Tibial nerve (tissue), 4 donors: ENCODE data around the gene GUCY2F. TPM values are rescaled to one million over a fixed set of nuclear protein-coding genes. Genes with fewer than 3 reads are reported as not detected.

ENCODE experiments used
- DNase-seq, 2 donors: peaks; one replicate each; pipeline ENCODE4 v3.0.0-alpha.2; 2019; ENCODE audit warnings: low spot score in 2 of 2
- H3K27ac ChIP-seq, 4 donors: fragments of 200-600 bp; sonication (generic) in 3 of 4; one replicate each; pipeline ENCODE4 v1.5.1; 2017 to 2019; ENCODE audit warnings: mild to moderate bottlenecking in 1 of 4
- H3K27me3 ChIP-seq, 2 donors: fragments of 200-600 bp; sonication (generic) in 1 of 2; one replicate each; pipeline versions ENCODE4 v1.5.1 to v1.6.0; 2017 to 2019
- H3K36me3 ChIP-seq, 3 donors: fragments of 200-600 bp; sonication (generic); one replicate each; pipeline ENCODE4 v1.5.1; 2018 to 2019
- H3K4me1 ChIP-seq, 4 donors: fragments of 200-600 bp; sonication (generic) in 3 of 4; one replicate each; pipeline ENCODE4 v1.5.1; 2017 to 2019
- H3K4me3 ChIP-seq, 4 donors: fragments of 200-600 bp; sonication (generic) in 3 of 4; one replicate each; pipeline ENCODE4 v1.5.1; 2017 to 2019; ENCODE audit warnings: mild to moderate bottlenecking in 1 of 4, moderate library complexity in 1 of 4
- H3K9me3 ChIP-seq, 4 donors: fragments of 200-600 bp; sonication (generic) in 3 of 4; one replicate each; pipeline ENCODE4 v1.5.1; 2017 to 2019
- EP300 ChIP-seq, 2 donors: sonication (generic); formaldehyde crosslinking; IDR thresholded peaks; one replicate each; pipeline ENCODE4 v1.6.1; 2017; ENCODE audit warnings: antibody characterized with exemption in 2 of 2, mild to moderate bottlenecking in 1 of 2
- POLR2A ChIP-seq, 2 donors: fragments of 450-650 bp; IDR thresholded peaks; one replicate each; pipeline ENCODE4 v1.6.1; 2017; ENCODE audit warnings: antibody characterized with exemption in 2 of 2, mild to moderate bottlenecking in 2 of 2, moderate library complexity in 2 of 2
- WGBS, 2 donors: methylation state at CpG; one replicate each; pipeline ENCODE4 v1.1.5; 2018; 5-methylcytosine and 5-hydroxymethylcytosine counted together
- total RNA-seq, 4 donors: library from RNA; depleted of rRNA; stranded (reverse); fragments of >200 nt; gene quantifications; one replicate each; pipeline ENCODE4 v1.1.0, GENCODE V29; 2016
- TF ChIP-seq, protein P1 (sequence below), 5 experiments: fragments of 200-600 bp in 3 of 5; fragments of 450-650 bp in 2 of 5; sonication (generic) in 3 of 5; IDR thresholded peaks; one replicate each; pipeline ENCODE4 v1.5.1; 2016 to 2019; ENCODE audit warnings: antibody characterized with exemption in 5 of 5, mild to moderate bottlenecking in 3 of 5, moderate library complexity in 2 of 5

Gene GUCY2F
- total RNA-seq, 4 donors from 2014 or later: not detected

DNA sequence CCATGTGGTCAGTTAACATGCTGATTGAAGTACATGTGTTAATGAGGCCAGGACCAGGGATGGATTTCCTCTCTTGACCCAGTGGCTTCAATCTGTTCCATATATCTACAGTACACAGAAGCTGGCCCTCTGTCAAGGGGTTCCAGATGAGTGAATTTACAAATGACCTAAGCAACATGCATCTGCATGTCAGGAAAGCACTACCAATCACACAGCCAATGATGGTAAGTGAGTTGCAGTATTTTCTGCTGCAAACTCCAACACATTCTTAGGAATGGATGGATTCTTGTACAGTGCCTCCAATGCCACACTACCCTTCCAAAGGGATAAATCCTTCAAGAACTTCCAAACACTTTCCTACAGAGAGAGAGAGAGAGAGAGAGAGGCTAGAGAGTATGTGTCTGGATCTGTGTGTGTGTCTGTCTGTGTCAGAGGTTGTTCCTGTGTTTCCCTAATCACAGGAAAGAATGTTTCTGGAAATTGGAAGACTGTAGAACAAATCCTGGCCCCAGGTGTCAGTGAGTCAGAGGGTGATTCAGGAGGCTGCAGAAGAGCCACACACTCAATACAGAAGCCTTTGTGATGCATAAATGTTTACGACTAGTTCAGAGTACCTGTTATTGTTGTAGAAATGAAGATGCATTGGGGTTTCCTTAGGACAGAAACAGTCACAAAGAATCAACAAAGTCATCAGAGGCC is 107.5 kb downstream of the GUCY2F start:
- no peak for DNase-seq
- H3K9me3 ChIP-seq: no peaks in the 10 kb centered on the region
- no peak overlapping the region for H3K4me3 ChIP-seq
- H3K27me3 ChIP-seq: peaks cover 0 to 14% of the 10 kb centered on the region in 2 donors
- no peak overlapping the region for H3K27ac ChIP-seq
- no peaks in the 10 kb centered on the region for H3K4me1 ChIP-seq
- WGBS, 2 donors: 86 to 97% methylated on average over 1 of the region's 1 CpG
- no peaks in the 10 kb centered on the region for H3K36me3 ChIP-seq
- TF ChIP-seq EP300 (IDR thresholded peaks at IDR 0.05): no peak
- TF ChIP-seq, protein P1, sequence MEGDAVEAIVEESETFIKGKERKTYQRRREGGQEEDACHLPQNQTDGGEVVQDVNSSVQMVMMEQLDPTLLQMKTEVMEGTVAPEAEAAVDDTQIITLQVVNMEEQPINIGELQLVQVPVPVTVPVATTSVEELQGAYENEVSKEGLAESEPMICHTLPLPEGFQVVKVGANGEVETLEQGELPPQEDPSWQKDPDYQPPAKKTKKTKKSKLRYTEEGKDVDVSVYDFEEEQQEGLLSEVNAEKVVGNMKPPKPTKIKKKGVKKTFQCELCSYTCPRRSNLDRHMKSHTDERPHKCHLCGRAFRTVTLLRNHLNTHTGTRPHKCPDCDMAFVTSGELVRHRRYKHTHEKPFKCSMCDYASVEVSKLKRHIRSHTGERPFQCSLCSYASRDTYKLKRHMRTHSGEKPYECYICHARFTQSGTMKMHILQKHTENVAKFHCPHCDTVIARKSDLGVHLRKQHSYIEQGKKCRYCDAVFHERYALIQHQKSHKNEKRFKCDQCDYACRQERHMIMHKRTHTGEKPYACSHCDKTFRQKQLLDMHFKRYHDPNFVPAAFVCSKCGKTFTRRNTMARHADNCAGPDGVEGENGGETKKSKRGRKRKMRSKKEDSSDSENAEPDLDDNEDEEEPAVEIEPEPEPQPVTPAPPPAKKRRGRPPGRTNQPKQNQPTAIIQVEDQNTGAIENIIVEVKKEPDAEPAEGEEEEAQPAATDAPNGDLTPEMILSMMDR (IDR thresholded peaks at IDR 0.05): no peak
- no peak for TF ChIP-seq POLR2A (IDR thresholded peaks at IDR 0.05)

DNA sequence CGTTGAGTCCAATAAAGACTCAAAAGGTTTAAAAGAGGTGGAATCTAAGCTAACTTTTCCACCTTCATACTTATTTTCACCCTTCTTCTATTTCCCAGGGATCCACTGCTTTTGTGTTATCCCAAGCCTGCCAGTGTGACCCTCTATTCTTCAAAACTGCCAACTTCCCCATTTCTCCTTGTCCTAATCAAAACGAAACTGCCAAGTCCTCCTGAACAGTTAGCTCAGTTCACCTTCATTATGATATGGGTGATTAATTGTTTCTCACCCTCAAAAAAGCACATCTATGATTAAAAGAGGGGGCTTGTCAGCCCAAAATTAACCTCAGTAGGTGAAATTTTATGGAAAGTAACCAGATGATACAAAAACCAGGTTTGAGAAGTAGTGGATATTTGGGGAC is 108.4 kb downstream of the GUCY2F start:
- no peaks in the 10 kb centered on the region for H3K9me3 ChIP-seq
- 65 to 90% methylated on average over 2 of the region's 2 CpGs for WGBS, 2 donors
- DNase-seq: no peak
- TF ChIP-seq, protein P1 (IDR thresholded peaks at IDR 0.05): no peak
- TF ChIP-seq POLR2A (IDR thresholded peaks at IDR 0.05) (no peak), EP300 (IDR thresholded peaks at IDR 0.05) (no peak)
- no peaks in the 10 kb centered on the region for H3K4me1 ChIP-seq
- H3K36me3 ChIP-seq: no peaks in the 10 kb centered on the region
- H3K27me3 ChIP-seq: peaks cover 0 to 17% of the 10 kb centered on the region in 2 donors
- no peak overlapping the region for H3K27ac ChIP-seq
- H3K4me3 ChIP-seq: no peak overlapping the region

GRCh38 chrX:109372716-109373115 is 109.2 kb downstream of the GUCY2F start:
- Histone ChIP-seq H3K4me3 (no peak overlapping the region), H3K9me3 (no peaks in the 10 kb centered on the region), H3K36me3 (no peaks in the 10 kb centered on the region), H3K4me1 (no peaks in the 10 kb centered on the region), H3K27me3 (peaks cover 0 to 17% of the 10 kb centered on the region in 2 donors), H3K27ac (no peak overlapping the region)
- DNase-seq: no peak
- 81 to 86% methylated on average over 2 of the region's 2 CpGs for WGBS, 2 donors
- no peak for TF ChIP-seq POLR2A (IDR thresholded peaks at IDR 0.05)
- no peak for TF ChIP-seq EP300 (IDR thresholded peaks at IDR 0.05)
- TF ChIP-seq, protein P1 (IDR thresholded peaks at IDR 0.05): no peak

DNA sequence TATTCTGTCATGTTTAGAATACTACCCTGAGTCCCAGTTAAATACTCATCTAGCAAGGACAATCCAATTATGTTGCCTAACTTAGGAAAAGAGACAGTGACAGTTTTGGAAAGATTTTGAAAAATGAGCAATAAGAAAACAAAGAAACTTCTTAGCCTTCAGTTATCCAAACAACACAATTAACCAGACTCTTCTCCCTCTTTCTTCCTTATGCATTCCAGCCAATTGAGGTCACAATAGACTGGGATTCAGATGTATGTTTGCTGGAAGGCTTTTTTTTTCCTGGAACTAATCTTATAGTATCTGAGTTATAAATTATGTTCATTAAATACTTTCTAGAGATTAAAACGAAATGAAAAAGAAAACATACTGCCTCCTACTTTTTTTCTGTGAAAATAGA is 109.6 kb downstream of the GUCY2F start:
- no peaks in the 10 kb centered on the region for H3K36me3 ChIP-seq
- TF ChIP-seq, protein P1 (IDR thresholded peaks at IDR 0.05): no peak
- TF ChIP-seq POLR2A (IDR thresholded peaks at IDR 0.05) (no peak), EP300 (IDR thresholded peaks at IDR 0.05) (no peak)
- WGBS, 2 donors: 31 to 41% methylated on average over 1 of the region's 1 CpG
- H3K4me1 ChIP-seq: no peaks in the 10 kb centered on the region
- no peak overlapping the region for H3K4me3 ChIP-seq
- peaks cover 0 to 17% of the 10 kb centered on the region in 2 donors for H3K27me3 ChIP-seq
- no peak overlapping the region for H3K27ac ChIP-seq
- no peaks in the 10 kb centered on the region for H3K9me3 ChIP-seq
- DNase-seq: no peak

DNA sequence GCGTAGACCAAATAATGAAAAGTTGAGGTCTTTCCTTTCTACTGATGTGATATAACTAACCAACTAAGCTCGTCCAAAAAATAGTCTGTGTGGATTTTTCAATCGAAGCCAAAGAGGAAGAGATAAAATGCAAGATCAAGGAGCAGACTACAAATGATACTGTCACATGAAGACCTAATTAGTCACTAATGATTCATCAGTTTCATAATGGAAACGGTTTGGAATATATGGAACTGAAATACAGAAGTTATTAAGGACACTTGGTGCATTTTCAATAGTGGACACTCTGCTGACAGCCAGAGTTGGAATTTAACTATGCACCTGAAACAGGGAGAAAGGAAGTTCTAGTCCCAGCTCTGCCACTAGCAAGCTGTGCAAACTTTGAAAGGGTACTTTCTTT is 119.8 kb downstream of the GUCY2F start:
- no peaks in the 10 kb centered on the region for H3K9me3 ChIP-seq
- H3K27ac ChIP-seq: no peak overlapping the region
- no peak overlapping the region for H3K4me3 ChIP-seq
- no peaks in the 10 kb centered on the region for H3K36me3 ChIP-seq
- H3K4me1 ChIP-seq: no peaks in the 10 kb centered on the region
- 66 to 79% methylated on average over 4 of the region's 4 CpGs for WGBS, 2 donors
- peaks cover 0 to 24% of the 10 kb centered on the region in 2 donors for H3K27me3 ChIP-seq
- DNase-seq: no peak
- TF ChIP-seq POLR2A (IDR thresholded peaks at IDR 0.05) (no peak), EP300 (IDR thresholded peaks at IDR 0.05) (no peak)
- TF ChIP-seq, protein P1 (IDR thresholded peaks at IDR 0.05): no peak
